ENCODE measurements around the gene ERN2. TPM values are rescaled to one million over a fixed set of nuclear protein-coding genes. Genes with fewer than 3 reads are reported as not detected.
A peak's percentile ranks its signal among the peaks of the same experiment; 100 is the strongest.

Gene ERN2
- total and polyA plus RNA-seq, 5 donors, result 0.28 TPM; not detected in 4

- no peaks in the 10 kb centered on the region for H3K4me1 ChIP-seq (ENCODE audit: control insufficient read depth, insufficient read depth, low read length)
- WGBS, result 83% methylated on average over 7 of the region's 7 CpGs
- H3K27me3 ChIP-seq (ENCODE audit: control insufficient read depth, insufficient read depth), result no peaks in the 10 kb centered on the region
- no peaks in the 10 kb centered on the region for H3K9me3 ChIP-seq (ENCODE audit: control insufficient read depth, low read length)
- no peak overlapping the region for H3K4me3 ChIP-seq (ENCODE audit: low read length)
- ATAC-seq, result no peak
- H3K27ac ChIP-seq (ENCODE audit: low read length), result no peak overlapping the region
- no peak for DNase-seq
- intact Hi-C loops (cut with DNase I), result no loop called here
Observed at GRCh38 chr16:23666571-23667354, 46.3 kb downstream of the ERN2 start.

- DNase-seq, result no peak
- ATAC-seq, result no peak
- Histone ChIP-seq H3K27ac (ENCODE audit: low read length) (no peak overlapping the region), H3K4me3 (ENCODE audit: low read length) (no peak overlapping the region), H3K9me3 (ENCODE audit: control insufficient read depth, low read length) (no peaks in the 10 kb centered on the region), H3K27me3 (ENCODE audit: control insufficient read depth, insufficient read depth) (no peaks in the 10 kb centered on the region), H3K4me1 (ENCODE audit: control insufficient read depth, insufficient read depth, low read length) (no peaks in the 10 kb centered on the region)
- intact Hi-C loops (cut with DNase I), result no loop called here
- WGBS, result 95% methylated on average over 2 of the region's 2 CpGs
Observed at GRCh38 chr16:23663918-23664317, 49.1 kb downstream of the ERN2 start.

- 98% methylated on average over 4 of the region's 4 CpGs for WGBS
- H3K27me3 ChIP-seq (ENCODE audit: control insufficient read depth, insufficient read depth), result no peaks in the 10 kb centered on the region
- H3K4me1 ChIP-seq (ENCODE audit: control insufficient read depth, insufficient read depth, low read length), result no peaks in the 10 kb centered on the region
- ATAC-seq (no peak), DNase-seq (no peak)
- intact Hi-C loops (cut with DNase I), result no loop called here
- no peaks in the 10 kb centered on the region for H3K9me3 ChIP-seq (ENCODE audit: control insufficient read depth, low read length)
- no peak overlapping the region for H3K4me3 ChIP-seq (ENCODE audit: low read length)
- no peak overlapping the region for H3K27ac ChIP-seq (ENCODE audit: low read length)
Observed at GRCh38 chr16:23651943-23652468, 61.0 kb downstream of the ERN2 start.

GRCh38 chr16:23650674-23651416 is 62.2 kb downstream of the ERN2 start:
- Histone ChIP-seq H3K4me3 (ENCODE audit: low read length) (no peak overlapping the region), H3K27me3 (ENCODE audit: control insufficient read depth, insufficient read depth) (no peaks in the 10 kb centered on the region), H3K4me1 (ENCODE audit: control insufficient read depth, insufficient read depth, low read length) (no peaks in the 10 kb centered on the region), H3K9me3 (ENCODE audit: control insufficient read depth, low read length) (no peaks in the 10 kb centered on the region), H3K27ac (ENCODE audit: low read length) (no peak overlapping the region)
- DNase-seq (no peak), ATAC-seq (no peak)
- intact Hi-C loops (cut with DNase I), result no loop called here
- WGBS, result 85% methylated on average over 4 of the region's 4 CpGs

- H3K4me1 ChIP-seq (ENCODE audit: control insufficient read depth, insufficient read depth, low read length), result peaks cover 9% of the 10 kb centered on the region
- WGBS, result 68% methylated on average over 14 of the region's 14 CpGs
- no peaks in the 10 kb centered on the region for H3K9me3 ChIP-seq (ENCODE audit: control insufficient read depth, low read length)
- DNase-seq, result no peak
- H3K27me3 ChIP-seq (ENCODE audit: control insufficient read depth, insufficient read depth), result no peaks in the 10 kb centered on the region
- H3K4me3 ChIP-seq (ENCODE audit: low read length), result peak overlapping the region; percentile 76
- H3K27ac ChIP-seq (ENCODE audit: low read length), result no peak overlapping the region
- intact Hi-C loops (cut with DNase I), result no loop called here
- ATAC-seq, result no peak
Observed at GRCh38 chr16:23642246-23642774, 70.7 kb downstream of the ERN2 start.

DNA sequence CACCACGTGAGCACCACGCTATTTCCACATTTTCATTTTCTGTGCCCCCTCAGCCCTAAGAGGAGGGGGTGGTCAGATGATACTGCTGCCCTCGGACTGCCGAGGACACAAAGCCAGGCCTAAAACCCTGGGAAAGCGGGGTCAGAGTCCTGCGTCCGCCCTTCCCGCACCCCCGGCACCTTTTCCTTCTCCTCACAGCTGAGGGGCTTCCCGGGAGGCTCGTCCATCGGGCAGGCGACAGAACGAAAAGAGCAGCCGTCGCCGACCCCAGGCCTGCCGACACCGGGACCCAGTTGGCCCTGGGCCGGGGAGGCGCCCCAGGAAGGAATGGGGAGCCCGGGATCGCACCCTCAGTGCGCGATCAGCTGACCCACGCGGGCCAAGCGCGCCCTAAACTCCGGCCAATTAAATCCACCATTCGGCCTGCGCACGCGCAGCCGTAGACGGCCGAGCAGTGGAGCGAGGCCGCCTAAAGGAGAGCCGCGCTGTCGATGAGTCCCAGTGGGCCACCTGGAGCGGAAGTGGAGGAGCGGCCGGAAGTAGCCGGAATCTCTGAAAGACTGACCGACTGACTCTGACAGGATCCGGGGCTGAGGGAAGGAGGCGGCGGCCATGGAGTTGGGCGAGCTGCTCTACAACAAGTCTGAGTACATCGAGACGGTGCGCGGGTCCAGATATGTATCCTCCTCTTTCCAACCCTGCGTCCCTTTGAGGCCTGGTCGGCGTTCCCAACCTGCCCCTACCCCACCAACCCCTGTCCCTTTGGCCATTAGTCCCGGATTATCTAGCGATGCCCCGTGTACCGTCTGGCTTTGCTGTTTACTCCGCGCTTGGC is 71.9 kb downstream of the ERN2 start, which contains the start of the genes DCTN5 and PALB2:
Gene DCTN5 (plus strand): TSS at position 536 of the 835 bp plus-strand sequence. CDS start 77 bp downstream, at position 613.
Gene PALB2 (minus strand): TSS at position 380 of the 835 bp plus-strand sequence. CDS start 153 bp downstream, at position 227.
- H3K4me1 ChIP-seq (ENCODE audit: control insufficient read depth, insufficient read depth, low read length), result peaks cover 9% of the 10 kb centered on the region
- peak within 1 kb of the TSS; percentile 40 for H3K27ac ChIP-seq (ENCODE audit: low read length)
- WGBS, result under 1% methylated on average over 64 of the region's 64 CpGs
- DNase-seq, result peak; percentile 94 to 97 (median 97)
- no peaks in the 10 kb centered on the region for H3K27me3 ChIP-seq (ENCODE audit: control insufficient read depth, insufficient read depth)
- ATAC-seq, result peak; percentile 99 to 100
- no peaks in the 10 kb centered on the region for H3K9me3 ChIP-seq (ENCODE audit: control insufficient read depth, low read length)
- intact Hi-C loops (cut with DNase I), result no loop called here
- peak within 1 kb of the TSS; percentile 76 for H3K4me3 ChIP-seq (ENCODE audit: low read length)

- ATAC-seq (no peak), DNase-seq (no peak)
- Histone ChIP-seq H3K9me3 (ENCODE audit: control insufficient read depth, low read length) (no peaks in the 10 kb centered on the region), H3K4me3 (ENCODE audit: low read length) (peak overlapping the region; percentile 76), H3K27me3 (ENCODE audit: control insufficient read depth, insufficient read depth) (no peaks in the 10 kb centered on the region), H3K4me1 (ENCODE audit: control insufficient read depth, insufficient read depth, low read length) (peaks cover 9% of the 10 kb centered on the region), H3K27ac (ENCODE audit: low read length) (no peak overlapping the region)
- intact Hi-C loops (cut with DNase I), result no loop called here
- WGBS, result 2% methylated on average over 8 of the region's 8 CpGs
Observed at GRCh38 chr16:23640615-23640930, 72.4 kb downstream of the ERN2 start.

Other genes with a start within 250 kb of the ERN2 start
- gene GGA2, start 202.7 kb downstream of the ERN2 start, total RNA-seq, result 10 to 100 TPM; 49.0 to 67.2 (median 56.4) TPM
- gene GGA2, start 202.7 kb downstream of the ERN2 start, polyA plus RNA-seq, result 20.4 TPM
- gene EARS2, start 155.9 kb downstream of the ERN2 start, total RNA-seq, result 10 to 100 TPM; 11.0 to 18.2 (median 13.7) TPM
- gene EARS2, start 155.9 kb downstream of the ERN2 start, polyA plus RNA-seq, result 15.9 TPM
- gene UBFD1, start 155.5 kb downstream of the ERN2 start, total RNA-seq, result 10 to 100 TPM; 47.8 to 69.5 (median 61.8) TPM
- 20.3 TPM for gene UBFD1, start 155.5 kb downstream of the ERN2 start, polyA plus RNA-seq
- 100 to 1,000 TPM; 378 to 517 (median 448) TPM for gene NDUFAB1, start 116.9 kb downstream of the ERN2 start, total RNA-seq
- gene NDUFAB1, start 116.9 kb downstream of the ERN2 start, polyA plus RNA-seq, result 1,123 TPM
- 1 to 10 TPM; 5.5 to 6.8 (median 6.0) TPM for gene PALB2, start 71.9 kb downstream of the ERN2 start, total RNA-seq
- gene PALB2, start 71.9 kb downstream of the ERN2 start, polyA plus RNA-seq, result 4.1 TPM
- gene DCTN5, start 71.8 kb downstream of the ERN2 start, total RNA-seq, result 10 to 100 TPM; 41.7 to 44.7 (median 42.5) TPM
- 12.4 TPM for gene DCTN5, start 71.8 kb downstream of the ERN2 start, polyA plus RNA-seq
- gene PLK1, start 34.3 kb downstream of the ERN2 start, total RNA-seq, result 1 to 10 TPM in 3 of 4 donors, under 1 TPM in 1; 0.91 to 2.2 (median 2.1) TPM
- gene PLK1, start 34.3 kb downstream of the ERN2 start, polyA plus RNA-seq, result 0.45 TPM
- gene CHP2, start 41.8 kb upstream of the ERN2 start, total RNA-seq, result not detected
- gene CHP2, start 41.8 kb upstream of the ERN2 start, polyA plus RNA-seq, result 0.07 TPM
- gene PRKCB, start 122.8 kb upstream of the ERN2 start, total RNA-seq, result 1 to 10 TPM; 2.8 to 4.1 (median 3.7) TPM
- 0.41 TPM for gene PRKCB, start 122.8 kb upstream of the ERN2 start, polyA plus RNA-seq